Pancreas (tissue), 10 donors: ENCODE data around the gene PRR15L. TPM values are rescaled to one million over a fixed set of nuclear protein-coding genes. Genes with fewer than 3 reads are reported as not detected.
A peak's percentile ranks its signal among the peaks of the same experiment; 100 is the strongest.

Experiments
- ATAC-seq, 4 donors: fragments of 200-7000 bp; cut with Tn5 transposase; one replicate each; pipeline versions ENCODE4 v1.8.0 to v1.9.1; 2020; ENCODE audit warnings: mild to moderate bottlenecking in 4 of 4, moderate library complexity in 4 of 4
- DNase-seq, 6 donors: peaks; one replicate each; pipeline ENCODE4 v3.0.0-alpha.2; 2020
- FAIRE-seq: peaks from 2 replicates; lab custom pipeline; 2012; peaks lifted over from hg19 to GRCh38; lab: Jason Lieb, UNC
- H3K27ac ChIP-seq, 4 donors: fragments of 200-600 bp; sonication (generic); 1 replicate in 3 of 4; 2 replicates in 1 of 4; pipeline versions ENCODE4 v1.5.0 to v1.8.0; 2020
- H3K27me3 ChIP-seq, 4 donors: fragments of 200-600 bp; one replicate each; pipeline ENCODE4 v1.8.0; 2021
- H3K36me3 ChIP-seq, 3 donors: fragments of 200-600 bp; sonication (generic) in 1 of 3; one replicate each; pipeline versions ENCODE4 v1.5.0 to v1.8.0; 2020 to 2021
- H3K4me1 ChIP-seq, 3 donors: fragments of 200-600 bp; one replicate each; pipeline ENCODE4 v1.8.0; 2021
- H3K4me3 ChIP-seq, 4 donors: fragments of 200-600 bp; sonication (generic) in 2 of 4; one replicate each; pipeline versions ENCODE4 v1.5.0 to v1.8.0; 2020 to 2021
- H3K9me3 ChIP-seq, 4 donors: fragments of 200-600 bp; one replicate each; pipeline ENCODE4 v1.8.0; 2021
- WGBS, 2 donors: extraction: QIAGEN DNeasy Blood & Tissue Kit; methylation state at CpG; one replicate each; pipeline ENCODE4 v1.1.7; 2013; 5-methylcytosine and 5-hydroxymethylcytosine counted together
- intact Hi-C, 3 donors: fragments of 100-400 bp; cut with DNase I; formaldehyde crosslinking; loops; one replicate each; pipeline versions ENCODE4 v1.11.1 to v1.14.2; 2022
- polyA plus RNA-seq, 2 donors: library from polyadenylated mRNA; stranded (reverse); fragments of 200-250 nt; gene quantifications; one replicate each; pipeline ENCODE4 v1.2.3, GENCODE V29; 2013
- total RNA-seq, 6 donors: library from RNA; stranded (reverse); fragmentation: NEBNext Ultra II Directional in 4 of 6; extraction: Animal tissue kit (Norgen Biotek cat#: 25700) in 4 of 6; gene quantifications; one replicate each; pipeline versions ENCODE4 v1.2.1 to v1.2.4, GENCODE V29; 2021 to 2023
- TF ChIP-seq, protein P1 (sequence below), 4 donors: fragments of 200-600 bp; sonication (generic) in 3 of 4; IDR thresholded peaks; one replicate each; pipeline versions ENCODE4 v1.5.0 to v1.8.0; 2021; ENCODE audit warnings: antibody characterized with exemption in 4 of 4
- donor health status: healthy with polysubstance abuse.
- donor health status: DM: no; HTN: no; CAD: no; lungs with moderate emphysema.
- donor health status: DM: no; HTN: no; CAD: no.
- donor health status: control.
- donor health status: control.
- donor health status: Bipolar disorder and iron deficiency.
- donor health status: DM: yes; HTN: yes; CAD: no.
- donor health status: DM: no; HTN: no; CAD: no.
- donor health status: DM: no; HTN: no; CAD: no.
- donor health status: DM: yes; HTN: yes; CAD: no.

Gene PRR15L, protein sequence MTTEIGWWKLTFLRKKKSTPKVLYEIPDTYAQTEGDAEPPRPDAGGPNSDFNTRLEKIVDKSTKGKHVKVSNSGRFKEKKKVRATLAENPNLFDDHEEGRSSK
- total RNA-seq (10 to 100 TPM; 26.6 to 68.6 (median 42.7) TPM), polyA plus RNA-seq (10 to 100 TPM; 59.9 to 64.9 TPM)

DNA sequence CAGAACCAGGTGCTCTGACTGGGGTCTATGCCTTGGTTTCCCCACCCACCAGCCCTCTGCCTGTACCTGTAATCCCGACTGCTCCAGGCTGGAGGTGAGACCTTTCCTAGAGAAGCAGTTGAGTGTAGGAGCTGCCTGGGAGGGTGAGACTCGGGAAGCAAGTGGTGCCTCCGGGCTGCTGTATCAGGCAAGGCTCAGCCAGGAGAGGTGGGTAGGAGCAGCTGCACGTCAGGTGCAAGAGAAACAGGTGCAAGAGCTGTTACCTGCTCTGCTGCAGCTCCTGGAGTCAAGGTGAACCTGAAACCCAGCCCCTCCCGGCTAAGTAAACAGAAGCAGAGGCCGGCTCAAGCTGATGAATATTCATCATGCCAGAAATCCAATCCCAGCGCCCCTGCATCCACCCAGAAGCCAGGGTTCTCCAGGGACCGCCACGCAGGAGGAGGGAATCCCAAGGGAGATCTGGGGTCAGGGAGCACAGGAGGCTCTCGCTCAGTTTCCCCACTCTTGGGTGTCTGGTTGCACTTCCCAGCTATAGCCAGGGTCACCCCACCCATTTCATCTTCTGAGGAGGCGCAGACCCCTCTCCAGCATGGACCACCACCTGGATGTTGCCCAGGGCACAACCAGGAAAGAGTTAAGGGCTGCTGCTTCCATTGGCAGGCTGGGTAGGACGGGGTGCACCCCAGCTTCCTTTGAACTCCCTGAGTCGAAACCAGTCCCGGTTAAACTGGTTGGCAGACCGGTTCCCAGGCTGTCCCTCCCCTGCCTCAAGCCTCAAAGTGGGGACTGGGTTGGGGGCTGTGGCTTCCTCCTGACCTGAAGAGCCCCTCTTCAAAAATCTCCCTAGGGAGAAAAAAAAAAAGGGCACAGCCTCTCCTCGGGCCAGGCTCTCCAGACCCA is at the start of gene PRR15L:
Gene PRR15L (minus strand): TSS at position 293 of the 900 bp plus-strand sequence. CDS start 4,649 bp downstream, outside the sequence.
- H3K36me3 ChIP-seq, result peaks cover 0 to 4% (median 1%) of the 10 kb centered on the region in 3 donors
- ATAC-seq (peak; percentile 75 to 89 (median 84)), FAIRE-seq (no peak), DNase-seq (peak; percentile 83 to 92 (median 90))
- peak within 1 kb of the TSS; percentile 60 to 65 (median 63) for H3K4me3 ChIP-seq
- TF ChIP-seq, protein P1, sequence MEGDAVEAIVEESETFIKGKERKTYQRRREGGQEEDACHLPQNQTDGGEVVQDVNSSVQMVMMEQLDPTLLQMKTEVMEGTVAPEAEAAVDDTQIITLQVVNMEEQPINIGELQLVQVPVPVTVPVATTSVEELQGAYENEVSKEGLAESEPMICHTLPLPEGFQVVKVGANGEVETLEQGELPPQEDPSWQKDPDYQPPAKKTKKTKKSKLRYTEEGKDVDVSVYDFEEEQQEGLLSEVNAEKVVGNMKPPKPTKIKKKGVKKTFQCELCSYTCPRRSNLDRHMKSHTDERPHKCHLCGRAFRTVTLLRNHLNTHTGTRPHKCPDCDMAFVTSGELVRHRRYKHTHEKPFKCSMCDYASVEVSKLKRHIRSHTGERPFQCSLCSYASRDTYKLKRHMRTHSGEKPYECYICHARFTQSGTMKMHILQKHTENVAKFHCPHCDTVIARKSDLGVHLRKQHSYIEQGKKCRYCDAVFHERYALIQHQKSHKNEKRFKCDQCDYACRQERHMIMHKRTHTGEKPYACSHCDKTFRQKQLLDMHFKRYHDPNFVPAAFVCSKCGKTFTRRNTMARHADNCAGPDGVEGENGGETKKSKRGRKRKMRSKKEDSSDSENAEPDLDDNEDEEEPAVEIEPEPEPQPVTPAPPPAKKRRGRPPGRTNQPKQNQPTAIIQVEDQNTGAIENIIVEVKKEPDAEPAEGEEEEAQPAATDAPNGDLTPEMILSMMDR (IDR thresholded peaks at IDR 0.05), result no peak
- 12% methylated on average over 16 of the region's 16 CpGs for WGBS, 2 donors
- H3K27me3 ChIP-seq, result no peaks in the 10 kb centered on the region
- H3K27ac ChIP-seq, result peak within 1 kb of the TSS; percentile 61 to 97 (median 92)
- H3K4me1 ChIP-seq, result peaks cover 27 to 39% (median 35%) of the 10 kb centered on the region in 3 donors
- intact Hi-C loops, result no loop called here
- H3K9me3 ChIP-seq, result no peaks in the 10 kb centered on the region

DNA sequence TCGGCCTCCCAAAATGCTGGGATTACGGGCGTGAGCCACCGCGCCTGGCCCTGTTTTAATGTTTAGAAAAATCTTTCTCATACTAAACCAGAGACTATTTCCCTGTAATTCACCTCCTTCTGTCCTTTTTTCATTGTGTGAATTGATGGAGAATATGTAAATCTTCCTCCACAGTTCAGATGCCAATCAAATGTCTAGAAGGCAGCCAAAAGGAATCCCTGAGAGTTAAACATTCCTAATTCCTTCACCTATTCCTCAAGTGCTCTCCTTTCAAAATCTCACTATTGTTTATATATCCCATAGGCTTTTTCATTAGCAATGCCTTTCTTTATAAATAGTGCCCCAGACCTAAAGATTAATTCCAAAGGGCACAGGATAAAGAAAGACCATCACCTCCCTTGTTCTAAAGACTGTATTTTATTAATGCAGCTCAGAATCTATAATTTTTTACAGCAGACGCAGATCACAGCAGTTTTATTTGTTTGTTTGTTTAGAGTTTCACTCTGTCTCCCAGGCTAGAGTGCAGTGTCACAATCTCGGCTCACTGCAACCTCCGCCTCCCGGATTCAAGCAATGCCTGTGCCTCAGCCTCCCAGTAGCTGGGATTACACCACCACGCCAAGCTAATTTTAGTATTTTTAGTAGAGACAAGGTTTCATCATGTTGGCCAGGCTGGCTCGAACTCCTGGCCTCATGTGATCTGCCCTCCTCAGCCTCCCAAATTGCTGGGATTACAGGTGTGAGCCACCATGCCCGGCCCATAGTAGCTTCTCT is 49.4 kb upstream of the PRR15L start:
- Histone ChIP-seq H3K4me1 (peaks cover 0 to 13% (median 0%) of the 10 kb centered on the region in 3 donors), H3K36me3 (no peaks in the 10 kb centered on the region), H3K9me3 (no peaks in the 10 kb centered on the region), H3K27me3 (no peaks in the 10 kb centered on the region), H3K27ac (no peak overlapping the region), H3K4me3 (no peak overlapping the region)
- intact Hi-C loops, result no loop called here
- TF ChIP-seq, protein P1 (IDR thresholded peaks at IDR 0.05), result no peak
- ATAC-seq (no peak), DNase-seq (no peak), FAIRE-seq (no peak)
- 86 to 87% methylated on average over 12 of the region's 12 CpGs for WGBS, 2 donors

DNA sequence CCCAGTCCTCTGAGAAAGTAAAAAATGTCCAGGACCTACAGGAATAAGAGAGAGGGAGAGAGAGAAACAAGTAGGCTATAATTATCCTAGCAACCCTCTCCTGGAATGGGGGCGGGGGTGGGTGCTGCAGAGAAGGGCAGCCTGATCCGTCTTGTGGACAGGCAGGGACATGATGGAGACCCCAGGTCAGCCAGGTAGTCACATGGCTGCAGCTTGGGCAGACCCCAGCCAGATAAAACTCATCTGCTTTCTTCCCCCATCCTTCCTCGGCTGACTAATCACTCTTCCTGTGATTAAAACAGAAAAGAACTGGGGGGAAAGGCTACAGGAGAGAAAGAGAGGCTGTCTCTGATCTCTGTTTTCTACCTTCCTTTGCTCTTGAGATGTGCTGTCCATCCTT is 47.3 kb upstream of the PRR15L start:
- no peak overlapping the region for H3K4me3 ChIP-seq
- peaks cover 0 to 9% (median 0%) of the 10 kb centered on the region in 3 donors for H3K4me1 ChIP-seq
- intact Hi-C loops, result no loop called here
- H3K27me3 ChIP-seq, result no peaks in the 10 kb centered on the region
- H3K36me3 ChIP-seq, result no peaks in the 10 kb centered on the region
- WGBS, 2 donors, result 48 to 76% methylated on average over 2 to 3 of the region's 3 CpGs
- DNase-seq, result no peak
- H3K9me3 ChIP-seq, result no peaks in the 10 kb centered on the region
- no peak overlapping the region for H3K27ac ChIP-seq
- no peak for FAIRE-seq
- no peak for ATAC-seq
- TF ChIP-seq, protein P1 (IDR thresholded peaks at IDR 0.05), result no peak

DNA sequence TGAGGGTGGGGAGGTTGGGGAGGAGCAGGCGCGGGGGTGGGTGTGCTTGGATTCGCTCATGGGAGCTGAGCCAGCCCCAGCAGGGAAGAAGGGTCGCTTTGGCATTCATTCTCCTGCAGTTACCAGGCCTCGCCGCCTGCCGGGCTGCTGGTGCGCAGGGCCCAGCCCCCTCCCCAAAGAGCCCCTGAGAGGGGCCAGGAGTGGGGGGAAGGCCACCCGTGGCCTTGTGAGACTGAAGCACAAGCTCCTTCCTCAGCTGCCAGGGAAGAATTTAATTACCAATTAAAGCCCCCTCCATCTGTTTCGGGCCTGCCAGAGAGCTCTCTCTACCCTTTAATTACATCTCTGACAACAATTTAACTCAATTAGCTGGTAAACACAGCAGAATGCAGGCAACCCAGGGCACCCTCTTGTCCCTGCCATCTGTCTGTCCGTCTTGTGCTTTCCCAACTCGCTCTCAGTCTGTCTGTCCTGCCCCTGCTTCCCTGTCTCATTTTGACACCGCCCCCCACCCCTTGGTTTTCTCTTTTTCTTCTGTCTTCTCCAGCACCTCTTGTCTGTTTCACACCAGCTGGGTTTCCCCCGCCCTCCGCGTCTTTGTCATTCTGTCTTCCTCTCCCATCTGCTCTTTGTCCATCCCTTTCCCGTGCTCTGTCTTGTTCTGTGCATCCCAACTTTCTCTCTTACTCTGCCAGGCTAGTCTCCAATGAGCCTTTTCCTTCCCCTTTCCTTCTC is 45.9 kb upstream of the PRR15L start:
- H3K9me3 ChIP-seq, result no peaks in the 10 kb centered on the region
- no peaks in the 10 kb centered on the region for H3K27me3 ChIP-seq
- H3K4me1 ChIP-seq, result peaks cover 0 to 9% (median 0%) of the 10 kb centered on the region in 3 donors
- intact Hi-C loops, result no loop called here
- DNase-seq, result no peak
- ATAC-seq, result peak in 1 of 4 donors; percentile 8
- no peak overlapping the region for H3K27ac ChIP-seq
- H3K4me3 ChIP-seq, result no peak overlapping the region
- FAIRE-seq, result no peak
- 77 to 84% methylated on average over 15 to 17 of the region's 17 CpGs for WGBS, 2 donors
- TF ChIP-seq, protein P1 (IDR thresholded peaks at IDR 0.05), result no peak
- H3K36me3 ChIP-seq, result no peaks in the 10 kb centered on the region
